HCT116 (cell line): ENCODE results near the gene SRD5A3.

ENCODE experiments used
- CEBPB ChIP-seq: IDR thresholded peaks from 2 replicates; pipeline ENCODE4 v1.6.1; 2012; ENCODE audit warnings: low read depth
- POLR2A ChIP-seq: IDR thresholded peaks from 2 replicates; pipeline ENCODE4 v1.7.0; 2011; ENCODE audit warnings: borderline replicate concordance; ENCODE audit not compliant: insufficient read depth, insufficient read length; ENCODE audit errors: extremely low read depth
- POLR2AphosphoS5 ChIP-seq: IDR thresholded peaks from 2 replicates; pipeline ENCODE4 v1.6.1; 2011; ENCODE audit warnings: mild to moderate bottlenecking, low read depth, low read length, moderate library complexity
- YY1 ChIP-seq: IDR thresholded peaks from 2 replicates; pipeline ENCODE4 v1.6.1; 2011; ENCODE audit warnings: low read length, low read depth, moderate library complexity, mild to moderate bottlenecking; ENCODE audit not compliant: insufficient replicate concordance; ENCODE audit errors: extremely low read depth
- TF ChIP-seq, protein P1 (sequence below), 3 experiments: fragments of 200-600 bp in 1 of 3; sonication (generic) in 1 of 3; IDR thresholded peaks in 2 of 3; conservative IDR thresholded peaks in 1 of 3; 2 replicates each; pipeline ENCODE4 v1.5.1; 2012 to 2017; ENCODE audit warnings: low read depth in 2 of 3, low read length in 2 of 3, antibody characterized with exemption in 1 of 3, borderline replicate concordance in 1 of 3, control low read depth in 1 of 3, mild to moderate bottlenecking in 1 of 3, mixed read lengths in 1 of 3, mixed run types in 1 of 3, moderate library complexity in 1 of 3; ENCODE audit not compliant: insufficient read depth in 1 of 3
- TF ChIP-seq, protein P2 (sequence below): IDR thresholded peaks from 2 replicates; pipeline ENCODE4 v1.6.1; 2012

DNA sequence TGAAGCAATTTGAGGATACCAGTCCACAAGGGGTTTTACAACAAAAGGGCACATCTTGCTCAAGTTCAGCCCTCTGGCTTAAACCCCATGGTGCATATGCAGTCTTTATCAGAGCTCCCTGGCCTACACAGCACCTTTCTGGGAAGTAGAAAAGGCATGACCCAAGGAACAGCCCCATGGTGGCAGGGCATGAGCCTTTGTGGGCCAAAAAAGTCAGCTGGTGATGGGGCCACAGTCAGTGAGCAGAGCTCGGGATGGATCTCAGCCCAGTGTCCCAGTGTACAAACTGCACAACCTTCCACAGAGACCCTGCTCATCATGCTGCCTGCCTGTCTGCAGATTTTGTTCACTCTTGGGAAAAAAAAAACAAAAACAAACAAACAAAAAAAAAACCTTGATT lies 27.4 kb downstream of the SRD5A3 start:
- TF ChIP-seq, protein P1, sequence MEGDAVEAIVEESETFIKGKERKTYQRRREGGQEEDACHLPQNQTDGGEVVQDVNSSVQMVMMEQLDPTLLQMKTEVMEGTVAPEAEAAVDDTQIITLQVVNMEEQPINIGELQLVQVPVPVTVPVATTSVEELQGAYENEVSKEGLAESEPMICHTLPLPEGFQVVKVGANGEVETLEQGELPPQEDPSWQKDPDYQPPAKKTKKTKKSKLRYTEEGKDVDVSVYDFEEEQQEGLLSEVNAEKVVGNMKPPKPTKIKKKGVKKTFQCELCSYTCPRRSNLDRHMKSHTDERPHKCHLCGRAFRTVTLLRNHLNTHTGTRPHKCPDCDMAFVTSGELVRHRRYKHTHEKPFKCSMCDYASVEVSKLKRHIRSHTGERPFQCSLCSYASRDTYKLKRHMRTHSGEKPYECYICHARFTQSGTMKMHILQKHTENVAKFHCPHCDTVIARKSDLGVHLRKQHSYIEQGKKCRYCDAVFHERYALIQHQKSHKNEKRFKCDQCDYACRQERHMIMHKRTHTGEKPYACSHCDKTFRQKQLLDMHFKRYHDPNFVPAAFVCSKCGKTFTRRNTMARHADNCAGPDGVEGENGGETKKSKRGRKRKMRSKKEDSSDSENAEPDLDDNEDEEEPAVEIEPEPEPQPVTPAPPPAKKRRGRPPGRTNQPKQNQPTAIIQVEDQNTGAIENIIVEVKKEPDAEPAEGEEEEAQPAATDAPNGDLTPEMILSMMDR (IDR thresholded peaks at IDR 0.05 in 2 of 3, conservative IDR thresholded peaks at IDR 0.05 in 1 of 3; ENCODE audit: borderline replicate concordance in 1 of 3, insufficient read depth in 1 of 3, low read depth in 2 of 3, low read length in 2 of 3), result no peak
- no peak for TF ChIP-seq POLR2A
- no peak for TF ChIP-seq POLR2AphosphoS5
- TF ChIP-seq, protein P2, sequence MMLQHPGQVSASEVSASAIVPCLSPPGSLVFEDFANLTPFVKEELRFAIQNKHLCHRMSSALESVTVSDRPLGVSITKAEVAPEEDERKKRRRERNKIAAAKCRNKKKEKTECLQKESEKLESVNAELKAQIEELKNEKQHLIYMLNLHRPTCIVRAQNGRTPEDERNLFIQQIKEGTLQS, result no peak
- no peak for TF ChIP-seq CEBPB
- no peak for TF ChIP-seq YY1
